Immature natural killer cell (primary cell): ENCODE measurements around the gene TAL1. TPM values are rescaled to one million over a fixed set of nuclear protein-coding genes. Genes with fewer than 3 reads are reported as not detected.
"Not testable (repeated sequence)": the region's sequence is repeated elsewhere in the genome, so short reads cannot be mapped to it uniquely, and the experiment has no call there.

Experiments
- DNase-seq, 3 donors: peaks; one replicate each; pipeline ENCODE4 v3.0.0; 2022; ENCODE audit warnings: mixed read lengths in 1 of 3
- H3K27ac Mint-ChIP-seq, 6 donors: one replicate each; pipeline ENCODE4 v1.8.0; 2020; ENCODE audit warnings: mixed read lengths in 6 of 6, mild to moderate bottlenecking in 5 of 6, inconsistent platforms in 4 of 6, moderate library complexity in 3 of 6
- H3K27me3 Mint-ChIP-seq, 3 donors: one replicate each; pipeline ENCODE4 v1.8.0; 2020 to 2021; ENCODE audit warnings: low read depth in 3 of 3, mild to moderate bottlenecking in 3 of 3, mixed read lengths in 3 of 3, moderate library complexity in 3 of 3, inconsistent platforms in 1 of 3
- H3K36me3 Mint-ChIP-seq, 3 donors: one replicate each; pipeline ENCODE4 v1.8.0; 2020; ENCODE audit warnings: mixed read lengths in 3 of 3, inconsistent platforms in 2 of 3, mild to moderate bottlenecking in 2 of 3
- H3K4me1 Mint-ChIP-seq, 2 donors: one replicate each; pipeline ENCODE4 v1.8.0; 2020; ENCODE audit warnings: inconsistent platforms in 2 of 2, mild to moderate bottlenecking in 2 of 2, mixed read lengths in 2 of 2, moderate library complexity in 1 of 2
- H3K4me3 Mint-ChIP-seq, 5 donors: one replicate each; pipeline ENCODE4 v1.8.0; 2020; ENCODE audit warnings: mild to moderate bottlenecking in 5 of 5, mixed read lengths in 5 of 5, inconsistent platforms in 3 of 5, moderate library complexity in 3 of 5
- H3K9me3 Mint-ChIP-seq, 6 donors: one replicate each; pipeline ENCODE4 v1.8.0; 2020; ENCODE audit warnings: mild to moderate bottlenecking in 6 of 6, mixed read lengths in 6 of 6, inconsistent platforms in 4 of 6, moderate library complexity in 3 of 6
- polyA plus RNA-seq, 3 donors: library from polyadenylated mRNA; unstranded; fragments of 300-500 nt; fragmentation: Illumina TruSeq; gene quantifications; one replicate each; pipeline ENCODE4 v1.2.3, GENCODE V29; 2021

TAL1 gene
- polyA plus RNA-seq, 3 donors from 2014 or later: 1.7 TPM; not detected in 2

GRCh38 chr1:47194311-47194710, 37.7 kb downstream of the TAL1 start:
- no peak overlapping the region for H3K27ac Mint-ChIP-seq
- DNase-seq: no peak
- H3K4me3 Mint-ChIP-seq: no peak overlapping the region
- peaks cover 0 to 2% of the 10 kb centered on the region in 2 donors for H3K4me1 Mint-ChIP-seq
- H3K36me3 Mint-ChIP-seq: no peaks in the 10 kb centered on the region
- peaks cover 0 to 1% (median 0%) of the 10 kb centered on the region in 6 donors for H3K9me3 Mint-ChIP-seq
- peaks cover 2 to 9% (median 5%) of the 10 kb centered on the region in 3 donors for H3K27me3 Mint-ChIP-seq

- H3K27ac Mint-ChIP-seq, DNase-seq, H3K36me3 Mint-ChIP-seq, H3K4me1 Mint-ChIP-seq, H3K27me3 Mint-ChIP-seq, H3K9me3 Mint-ChIP-seq, H3K4me3 Mint-ChIP-seq: not testable (repeated sequence)
These were observed 38.5 kb downstream of the TAL1 start for GRCh38 chr1:47193496-47193895.

GRCh38 chr1:47192458-47193384, 39.3 kb downstream of the TAL1 start:
- Mint-ChIP-seq H3K27ac (peak overlapping the region in 2 of 6 donors; percentile 28 to 75), H3K9me3 (peaks cover 0 to 1% (median 0%) of the 10 kb centered on the region in 6 donors), H3K4me3 (peak overlapping the region in 1 of 5 donors; percentile 5), H3K36me3 (no peaks in the 10 kb centered on the region), H3K4me1 (peaks cover 0 to 2% of the 10 kb centered on the region in 2 donors), H3K27me3 (peaks cover 2 to 7% (median 2%) of the 10 kb centered on the region in 3 donors)
- DNase-seq: peak; percentile 33 to 55 (median 50)

- Mint-ChIP-seq H3K36me3 (no peaks in the 10 kb centered on the region), H3K27me3 (peaks cover 2 to 7% (median 2%) of the 10 kb centered on the region in 3 donors), H3K9me3 (peaks cover 0 to 1% (median 0%) of the 10 kb centered on the region in 6 donors), H3K4me3 (no peak overlapping the region), H3K27ac (no peak overlapping the region), H3K4me1 (peaks cover 0 to 2% of the 10 kb centered on the region in 2 donors)
- no peak for DNase-seq
These were observed 40.0 kb downstream of the TAL1 start for GRCh38 chr1:47191940-47192457.

- H3K9me3 Mint-ChIP-seq: peaks cover 0 to 1% (median 0%) of the 10 kb centered on the region in 6 donors
- DNase-seq: no peak
- H3K27ac Mint-ChIP-seq: no peak overlapping the region
- H3K4me3 Mint-ChIP-seq: no peak overlapping the region
- peaks cover 0 to 2% of the 10 kb centered on the region in 2 donors for H3K4me1 Mint-ChIP-seq
- peaks cover 2 to 7% (median 2%) of the 10 kb centered on the region in 3 donors for H3K27me3 Mint-ChIP-seq
- H3K36me3 Mint-ChIP-seq: no peaks in the 10 kb centered on the region
These were observed 41.2 kb downstream of the TAL1 start for GRCh38 chr1:47190857-47191256.

DNA sequence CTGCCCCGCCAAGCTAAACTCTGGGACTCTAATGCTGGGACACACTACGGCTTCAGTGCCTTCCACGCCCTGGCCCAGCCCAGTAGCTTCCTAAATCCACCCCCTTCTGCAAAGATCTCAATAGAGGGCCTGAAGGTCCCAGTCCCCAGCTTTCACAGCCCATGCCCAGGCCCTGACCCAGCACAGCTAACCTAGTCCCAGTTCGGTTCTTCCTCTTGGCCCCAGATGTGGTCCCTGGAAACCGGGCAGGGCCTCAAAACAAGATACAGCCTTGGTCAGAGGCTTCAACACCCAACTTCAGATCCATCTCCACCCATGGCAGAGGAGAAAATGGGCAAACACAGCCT, 41.5 kb downstream of the TAL1 start:
- H3K27ac Mint-ChIP-seq: no peak overlapping the region
- peaks cover 0 to 1% (median 0%) of the 10 kb centered on the region in 6 donors for H3K9me3 Mint-ChIP-seq
- H3K4me1 Mint-ChIP-seq: peaks cover 0 to 2% of the 10 kb centered on the region in 2 donors
- H3K36me3 Mint-ChIP-seq: no peaks in the 10 kb centered on the region
- H3K27me3 Mint-ChIP-seq: peaks cover 2 to 7% (median 2%) of the 10 kb centered on the region in 3 donors
- H3K4me3 Mint-ChIP-seq: no peak overlapping the region
- no peak for DNase-seq

DNA sequence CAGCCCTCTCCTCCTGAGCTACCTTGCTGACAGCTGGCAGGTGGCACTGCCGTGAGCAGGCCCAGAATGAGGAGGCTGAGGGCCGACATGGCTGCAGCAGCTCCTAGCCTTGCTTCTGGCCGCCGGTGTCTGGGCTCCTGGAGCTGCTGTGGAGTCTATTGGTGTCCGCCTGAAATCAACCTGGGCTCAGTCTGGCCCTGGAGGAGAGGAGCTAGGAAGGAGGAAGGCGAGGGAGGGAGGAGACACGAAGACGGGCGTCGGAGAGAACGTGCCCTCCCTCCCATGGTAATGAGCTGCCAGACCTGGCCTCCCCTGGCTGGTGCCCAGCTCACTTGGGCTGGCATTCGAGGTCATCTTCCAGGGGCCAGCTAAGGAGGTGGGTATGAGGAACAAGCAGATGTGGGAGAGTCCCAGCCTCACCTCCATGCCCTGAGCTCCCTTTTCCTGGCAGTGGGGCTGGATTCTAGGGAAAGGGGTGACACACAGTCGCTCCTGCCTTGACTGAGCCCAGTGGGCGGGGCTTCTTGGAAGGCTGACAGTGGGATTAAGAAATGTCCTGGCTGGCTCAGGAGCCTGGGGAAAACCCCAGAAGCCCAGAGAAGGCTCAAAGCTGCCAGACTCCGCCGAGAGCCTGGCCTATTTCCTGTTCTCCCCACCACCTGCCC, 42.0 kb downstream of the TAL1 start, which contains the start of gene PDZK1IP1:
Gene PDZK1IP1, minus strand, starts transcription at position 193 of the 665 bp plus-strand sequence. Its CDS starts 104 bp downstream, at position 89.
- Mint-ChIP-seq H3K9me3 (peaks cover 0 to 1% (median 0%) of the 10 kb centered on the region in 6 donors), H3K4me3 (no peak within 1 kb of the TSS), H3K27me3 (peaks cover under 1 to 7% (median 2%) of the 10 kb centered on the region in 3 donors), H3K27ac (no peak within 1 kb of the TSS), H3K36me3 (no peaks in the 10 kb centered on the region), H3K4me1 (peaks cover 0 to 2% of the 10 kb centered on the region in 2 donors)
- no peak for DNase-seq

- no peak for DNase-seq
- Mint-ChIP-seq H3K27ac (no peak overlapping the region), H3K9me3 (peaks cover 0 to 1% (median 0%) of the 10 kb centered on the region in 6 donors), H3K27me3 (peaks cover 0 to 10% (median 2%) of the 10 kb centered on the region in 3 donors), H3K36me3 (no peaks in the 10 kb centered on the region), H3K4me1 (peaks cover 0 to 2% of the 10 kb centered on the region in 2 donors), H3K4me3 (no peak overlapping the region)
These were observed 42.9 kb downstream of the TAL1 start for GRCh38 chr1:47188791-47189785.

DNA sequence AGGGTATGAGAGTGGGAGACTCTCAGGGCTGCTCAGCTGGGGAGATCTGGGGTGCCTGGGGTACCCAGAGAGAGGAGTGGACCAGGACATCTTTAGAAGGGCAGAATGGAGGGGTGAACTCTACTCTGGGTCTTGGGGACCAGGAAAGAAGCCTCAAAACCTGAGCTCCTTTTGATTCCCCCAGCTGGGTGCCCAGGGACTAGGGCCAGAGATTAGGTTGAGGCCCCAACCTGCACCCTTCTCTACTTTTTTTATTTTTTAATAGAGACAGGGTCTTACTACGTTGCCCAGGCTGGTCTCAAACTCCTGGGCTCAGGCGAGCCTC, 44.1 kb downstream of the TAL1 start:
- H3K27me3 Mint-ChIP-seq: peaks cover 2 to 7% (median 3%) of the 10 kb centered on the region in 3 donors
- H3K9me3 Mint-ChIP-seq: peaks cover 0 to 1% (median 0%) of the 10 kb centered on the region in 6 donors
- peaks cover 0 to 2% of the 10 kb centered on the region in 2 donors for H3K4me1 Mint-ChIP-seq

DNA sequence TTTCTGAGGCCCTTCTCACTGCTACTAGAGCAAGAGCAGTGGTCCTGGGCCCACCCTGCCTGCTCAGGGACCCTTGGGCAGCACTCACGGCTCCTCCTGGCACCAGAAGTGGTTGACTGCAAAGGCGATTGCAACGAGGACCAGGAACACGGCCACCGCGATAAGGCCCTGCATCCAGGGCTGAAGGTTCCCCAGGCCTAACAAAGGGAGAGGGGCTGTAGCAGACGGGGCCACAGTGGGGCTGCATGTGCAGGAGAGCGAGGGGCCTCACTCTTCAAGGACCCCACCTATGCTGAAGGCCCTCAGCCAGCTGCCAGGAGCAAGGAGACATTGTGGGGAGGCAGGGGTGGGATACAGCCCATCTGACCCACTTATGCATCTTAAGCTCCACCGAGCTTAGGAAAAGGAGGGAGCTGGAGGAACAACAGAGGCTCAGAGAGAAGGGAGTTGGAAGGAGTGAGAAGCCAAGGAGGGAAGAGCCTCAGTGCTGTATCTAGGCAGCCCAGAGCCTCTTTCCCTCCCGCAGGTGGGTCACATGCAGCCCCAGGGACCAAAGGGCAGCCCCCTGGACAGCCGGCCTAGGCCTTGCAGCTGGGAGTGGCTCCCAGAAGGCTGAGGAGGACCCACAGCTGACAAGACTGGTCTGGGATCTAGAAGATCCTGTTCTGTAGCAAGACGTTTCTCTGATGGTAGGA, 44.6 kb downstream of the TAL1 start:
- Mint-ChIP-seq H3K27me3 (peaks cover 2 to 5% (median 3%) of the 10 kb centered on the region in 3 donors), H3K9me3 (no peaks in the 10 kb centered on the region), H3K4me3 (no peak overlapping the region), H3K4me1 (no peaks in the 10 kb centered on the region), H3K27ac (no peak overlapping the region), H3K36me3 (no peaks in the 10 kb centered on the region)
- no peak for DNase-seq

More for the DNA sequence above, 44.1 kb downstream of the TAL1 start:
- no peak for DNase-seq
- H3K36me3 Mint-ChIP-seq: no peaks in the 10 kb centered on the region
- no peak overlapping the region for H3K27ac Mint-ChIP-seq
- no peak overlapping the region for H3K4me3 Mint-ChIP-seq

- DNase-seq: no peak
- no peaks in the 10 kb centered on the region for H3K9me3 Mint-ChIP-seq
- H3K27me3 Mint-ChIP-seq: peaks cover 0 to 6% (median 3%) of the 10 kb centered on the region in 3 donors
- no peak overlapping the region for H3K4me3 Mint-ChIP-seq
- H3K4me1 Mint-ChIP-seq: no peaks in the 10 kb centered on the region
- H3K36me3 Mint-ChIP-seq: no peaks in the 10 kb centered on the region
- no peak overlapping the region for H3K27ac Mint-ChIP-seq
These were observed 45.5 kb downstream of the TAL1 start for GRCh38 chr1:47186267-47187185.
